Islet of Langerhans (tissue), 1 donor: ENCODE measurements around the gene ABT1.
A peak's percentile ranks its signal among the peaks of the same experiment; 100 is the strongest.
"Not testable (repeated sequence)": the region's sequence is repeated elsewhere in the genome, so short reads cannot be mapped to it uniquely, and the experiment has no call there.

Experiments
- FAIRE-seq: peaks from one replicate; lab custom pipeline; 2011; peaks lifted over from hg19 to GRCh38; lab: Jason Lieb, UNC

The ABT1 gene

DNA sequence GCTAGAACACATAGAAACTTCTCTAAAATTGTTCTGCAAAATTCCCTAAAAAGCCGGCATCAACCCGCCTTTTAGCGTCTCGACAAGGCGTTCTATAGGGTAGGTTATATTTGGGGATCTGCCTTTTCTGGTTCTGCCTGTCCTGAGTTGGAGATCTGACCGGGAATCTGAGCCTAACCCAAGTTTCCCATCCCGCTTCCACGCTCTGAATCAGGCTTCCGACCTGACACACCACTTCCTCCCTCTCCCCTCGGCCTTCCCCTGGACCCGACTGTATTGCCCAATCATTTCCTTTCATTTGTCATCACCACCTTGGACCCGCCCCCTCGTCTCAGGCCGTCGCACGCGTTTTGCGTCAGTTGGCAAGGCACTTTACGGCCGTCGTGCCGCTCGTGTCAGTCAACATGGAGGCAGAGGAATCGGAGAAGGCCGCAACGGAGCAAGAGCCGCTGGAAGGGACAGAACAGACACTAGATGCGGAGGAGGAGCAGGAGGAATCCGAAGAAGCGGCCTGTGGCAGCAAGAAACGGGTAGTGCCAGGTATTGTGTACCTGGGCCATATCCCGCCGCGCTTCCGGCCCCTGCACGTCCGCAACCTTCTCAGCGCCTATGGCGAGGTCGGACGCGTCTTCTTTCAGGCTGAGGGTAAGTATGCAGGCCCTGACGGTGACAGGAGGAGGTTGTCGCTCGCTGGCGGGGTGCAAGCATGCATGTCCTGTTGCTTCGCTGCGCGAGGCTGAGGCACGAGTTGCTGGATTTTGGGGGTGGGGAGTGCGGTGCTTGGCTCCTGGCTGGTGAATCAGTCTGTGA, at the start of gene ABT1:
TSS of gene ABT1 (plus strand) at position 375 of the 810 bp plus-strand sequence. CDS start at position 405, 30 bp downstream.
- peak; percentile 79 for FAIRE-seq

DNA sequence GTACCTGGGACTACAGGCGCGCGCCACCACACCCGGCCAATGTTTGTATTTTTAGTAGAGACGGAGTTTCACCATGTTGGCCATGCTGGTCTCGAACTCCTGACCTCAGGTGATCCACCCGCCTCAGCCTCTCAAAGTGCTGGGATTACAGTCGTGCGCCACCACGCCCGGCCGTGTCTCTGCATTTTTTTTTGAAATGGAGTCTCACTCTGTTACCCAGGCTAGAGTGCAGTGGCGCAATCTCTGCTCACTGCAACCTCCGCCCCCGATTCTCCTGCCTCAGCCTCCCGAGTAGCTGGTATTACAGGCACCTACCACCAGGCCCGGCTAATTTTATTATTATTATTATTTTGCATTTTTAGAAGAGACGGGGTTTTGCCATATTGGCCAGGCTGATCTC, 49.4 kb upstream of the ABT1 start:
- not testable (repeated sequence) for FAIRE-seq

DNA sequence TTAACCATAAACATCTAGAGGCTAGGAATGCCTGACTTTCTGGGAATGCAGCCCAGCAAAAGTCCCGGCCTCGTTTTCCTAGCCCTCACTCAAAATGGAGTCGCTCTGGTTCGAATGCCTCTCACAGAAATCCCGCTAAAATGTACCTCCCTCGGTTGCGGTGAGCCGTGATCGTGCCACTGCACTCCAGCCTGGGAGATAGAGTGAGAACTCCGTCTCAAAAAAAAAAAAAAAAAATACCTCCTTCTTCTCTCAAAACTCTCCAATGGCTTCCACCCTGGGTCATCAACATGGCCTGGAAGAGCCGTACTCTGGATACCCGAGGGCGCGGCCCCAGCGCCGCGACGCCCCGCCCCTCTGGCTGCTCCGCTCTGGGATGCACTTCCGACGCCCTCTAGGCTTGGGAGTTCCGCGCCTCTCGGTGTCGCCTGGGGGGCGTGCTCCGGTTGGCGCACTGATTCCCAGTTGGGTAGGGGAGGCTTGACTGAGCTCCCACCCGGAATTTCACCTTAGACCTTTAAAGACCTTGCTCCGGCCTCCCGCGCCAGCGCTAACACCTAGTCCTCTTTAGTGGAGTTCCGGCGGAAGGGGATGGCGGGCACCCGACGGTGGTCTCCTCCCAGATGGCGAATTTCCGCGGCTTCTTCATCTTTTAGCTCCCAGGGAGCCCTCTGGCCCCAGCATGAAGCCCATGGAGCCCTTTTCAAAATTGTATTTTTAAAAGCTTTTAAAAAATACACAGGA, 46.3 kb upstream of the ABT1 start:
- FAIRE-seq, result no peak

DNA sequence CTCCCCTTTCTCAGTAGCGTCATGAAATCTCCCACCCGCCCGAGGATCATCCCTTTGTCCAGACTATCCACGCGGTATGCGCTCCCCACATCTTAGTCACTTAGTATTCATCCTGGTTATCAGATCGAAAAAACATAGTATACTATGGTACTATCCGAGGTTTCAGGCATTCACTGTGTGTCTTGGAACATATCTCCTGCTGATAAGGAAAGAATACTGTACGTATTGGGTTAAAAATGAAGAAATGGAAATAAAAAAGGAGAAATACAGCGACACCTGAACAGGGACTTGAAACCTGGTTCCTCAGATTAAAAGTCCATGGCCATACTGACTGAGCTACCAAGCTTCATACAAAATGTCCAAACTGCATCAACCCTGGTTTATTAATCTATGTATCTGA, 44.5 kb upstream of the ABT1 start:
- no peak for FAIRE-seq

DNA sequence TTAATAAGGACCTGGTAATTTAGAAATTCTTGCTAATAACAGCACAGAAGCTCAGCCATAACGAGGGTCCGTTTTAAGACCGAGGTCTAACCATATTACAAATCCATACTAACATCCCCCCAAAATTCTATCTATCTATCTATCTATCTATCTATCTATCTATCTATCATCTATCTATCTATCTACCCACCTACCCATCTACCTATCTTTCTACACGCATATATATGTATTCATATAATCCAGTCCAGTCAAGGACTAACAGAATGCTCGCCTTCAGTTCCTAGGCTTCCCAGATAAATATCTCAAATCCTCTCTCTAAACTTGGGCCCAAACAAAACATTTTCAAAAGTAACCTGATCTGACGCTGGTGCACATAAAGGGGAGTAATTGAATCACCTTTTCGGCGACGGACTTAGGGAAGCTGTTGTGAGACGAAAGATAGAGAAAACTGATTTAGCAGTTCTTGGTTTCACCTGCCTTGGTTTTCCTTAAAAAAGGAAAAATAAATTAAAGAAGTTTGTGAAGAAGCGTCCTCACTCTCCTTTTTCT, 44.0 kb upstream of the ABT1 start:
- FAIRE-seq, result no peak

DNA sequence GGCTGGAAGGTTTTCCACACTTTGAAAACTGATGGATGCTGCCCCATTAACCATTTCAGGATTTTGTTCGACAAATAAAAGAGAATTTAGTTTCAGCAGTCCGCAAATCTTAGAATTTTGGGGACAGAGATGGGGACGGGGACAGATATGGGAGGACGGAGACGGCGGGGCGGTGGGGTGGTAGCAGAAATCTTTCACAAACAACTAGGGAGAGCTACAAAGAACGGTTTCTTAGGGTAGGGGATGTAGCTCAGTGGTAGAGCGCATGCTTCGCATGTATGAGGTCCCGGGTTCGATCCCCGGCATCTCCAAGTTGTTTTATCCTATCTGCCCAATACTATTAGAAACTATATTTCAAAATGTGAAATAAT, 43.5 kb upstream of the ABT1 start:
- FAIRE-seq, result no peak

DNA sequence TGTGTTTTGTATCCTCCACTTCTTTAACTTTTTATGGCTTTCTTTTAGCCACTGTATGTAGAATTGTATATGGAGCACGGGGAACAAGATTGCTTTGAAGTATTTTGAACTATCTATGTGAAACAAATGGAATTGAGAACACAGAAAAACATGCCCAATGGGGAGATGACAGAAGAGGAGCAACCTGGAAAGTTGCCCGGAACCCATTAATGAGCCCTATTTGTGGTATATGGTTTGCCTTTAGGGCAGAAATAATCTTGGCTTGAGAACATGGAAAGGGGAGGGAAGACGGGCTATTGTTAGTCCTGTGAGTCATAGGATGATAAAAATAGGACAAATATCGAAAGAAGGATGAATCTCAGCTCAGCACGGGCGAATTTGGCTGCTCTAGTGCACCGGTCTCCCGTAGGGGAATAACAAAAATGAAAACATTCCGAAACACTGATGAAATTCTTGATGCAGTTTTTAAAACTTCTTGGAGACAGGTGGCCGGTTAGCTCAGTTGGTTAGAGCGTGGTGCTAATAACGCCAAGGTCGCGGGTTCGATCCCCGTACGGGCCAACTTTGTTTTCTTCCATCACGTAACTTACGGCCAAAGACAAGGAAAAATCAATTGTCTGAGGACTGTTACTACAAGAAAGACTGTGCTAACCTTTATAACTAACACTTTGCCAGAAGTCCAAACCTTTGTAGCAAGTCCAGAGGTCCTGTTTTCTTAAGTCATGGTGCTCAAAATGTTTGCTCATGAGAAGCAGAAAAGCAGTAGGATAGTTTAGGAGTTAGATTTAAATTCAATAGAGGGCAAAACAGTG, 42.9 kb upstream of the ABT1 start:
- peak; percentile 33 for FAIRE-seq

DNA sequence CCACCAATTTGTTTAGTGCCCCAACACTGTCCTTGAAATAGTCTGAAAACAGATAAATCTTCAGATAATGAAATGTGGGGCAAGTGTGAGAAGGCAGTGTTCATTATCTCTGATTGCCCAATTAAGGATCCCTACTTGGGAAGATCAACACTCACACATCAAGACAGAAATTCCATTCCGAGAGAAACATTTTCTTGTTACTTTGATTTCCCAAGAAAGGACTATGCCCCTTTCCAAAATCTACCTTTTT, 42.4 kb upstream of the ABT1 start:
- FAIRE-seq, result no peak

DNA sequence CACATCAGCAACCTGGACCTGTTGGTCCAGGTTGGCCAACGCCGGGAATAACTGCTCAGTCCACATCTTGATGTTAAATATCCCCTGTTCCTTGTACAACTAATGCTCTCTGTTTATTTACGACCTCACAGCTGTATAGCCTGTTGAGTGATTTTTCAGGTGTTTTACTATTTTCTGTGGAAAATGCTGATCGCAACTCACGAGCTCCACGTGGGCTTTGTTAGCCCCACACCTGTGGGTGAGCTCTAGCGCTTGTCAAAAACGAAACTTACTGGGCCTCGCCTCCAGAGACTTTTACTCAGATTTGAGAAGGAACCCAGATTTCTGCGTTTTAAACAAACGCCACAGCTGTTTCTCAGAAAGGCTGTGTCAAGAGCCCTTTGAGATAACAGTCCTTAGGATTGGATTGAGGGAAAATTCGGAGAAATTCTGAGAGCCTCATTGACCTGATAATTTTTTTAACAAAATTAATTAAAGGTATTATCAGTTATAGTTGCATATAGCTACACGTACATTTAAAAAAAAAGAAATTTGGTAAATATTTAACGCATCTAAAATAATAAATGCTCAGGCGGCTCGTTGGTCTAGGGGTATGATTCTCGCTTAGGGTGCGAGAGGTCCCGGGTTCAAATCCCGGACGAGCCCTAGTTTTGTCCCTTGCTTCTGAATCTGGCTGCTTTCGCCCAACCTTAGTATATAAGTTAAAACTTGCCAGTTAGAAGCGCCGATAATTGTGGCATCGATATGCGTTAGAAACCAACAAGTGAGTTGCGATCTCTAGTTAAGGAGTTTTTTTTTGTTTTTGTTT, 41.9 kb upstream of the ABT1 start:
- no peak for FAIRE-seq

DNA sequence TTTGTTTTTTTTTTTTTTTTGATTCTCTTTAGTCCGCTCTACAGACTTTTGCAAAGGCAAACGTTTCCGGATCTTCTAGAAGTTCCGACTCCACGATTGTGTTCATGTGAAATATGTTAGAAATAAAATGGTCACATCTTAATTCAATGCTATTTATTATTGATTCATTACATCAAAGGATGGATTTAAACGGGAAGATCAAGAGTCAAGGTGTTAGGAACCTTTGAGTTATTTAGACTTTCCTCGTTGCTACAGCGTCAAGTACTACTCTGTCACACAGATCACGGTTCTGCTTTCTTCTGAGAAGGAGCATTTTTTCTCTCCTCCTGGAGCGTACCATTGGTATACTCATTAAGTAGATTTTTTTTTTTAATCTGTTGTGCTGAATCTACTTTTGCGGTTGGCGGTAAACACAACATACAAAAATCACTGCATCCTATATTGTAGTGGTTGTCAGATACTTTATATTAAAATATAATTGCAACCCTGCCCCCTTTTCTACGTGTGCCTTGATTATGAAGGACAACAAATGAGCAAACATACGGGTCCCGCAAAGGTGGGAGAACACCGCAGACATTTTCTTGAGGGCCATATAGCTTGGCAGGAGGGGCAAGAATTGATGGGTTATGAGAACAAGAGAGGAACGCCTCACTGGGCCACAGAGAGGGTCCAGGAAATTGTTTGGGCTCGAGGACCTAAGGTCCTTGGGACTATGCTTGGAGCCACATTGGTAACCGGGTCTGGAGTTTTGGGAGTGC, 41.1 kb upstream of the ABT1 start:
- no peak for FAIRE-seq

DNA sequence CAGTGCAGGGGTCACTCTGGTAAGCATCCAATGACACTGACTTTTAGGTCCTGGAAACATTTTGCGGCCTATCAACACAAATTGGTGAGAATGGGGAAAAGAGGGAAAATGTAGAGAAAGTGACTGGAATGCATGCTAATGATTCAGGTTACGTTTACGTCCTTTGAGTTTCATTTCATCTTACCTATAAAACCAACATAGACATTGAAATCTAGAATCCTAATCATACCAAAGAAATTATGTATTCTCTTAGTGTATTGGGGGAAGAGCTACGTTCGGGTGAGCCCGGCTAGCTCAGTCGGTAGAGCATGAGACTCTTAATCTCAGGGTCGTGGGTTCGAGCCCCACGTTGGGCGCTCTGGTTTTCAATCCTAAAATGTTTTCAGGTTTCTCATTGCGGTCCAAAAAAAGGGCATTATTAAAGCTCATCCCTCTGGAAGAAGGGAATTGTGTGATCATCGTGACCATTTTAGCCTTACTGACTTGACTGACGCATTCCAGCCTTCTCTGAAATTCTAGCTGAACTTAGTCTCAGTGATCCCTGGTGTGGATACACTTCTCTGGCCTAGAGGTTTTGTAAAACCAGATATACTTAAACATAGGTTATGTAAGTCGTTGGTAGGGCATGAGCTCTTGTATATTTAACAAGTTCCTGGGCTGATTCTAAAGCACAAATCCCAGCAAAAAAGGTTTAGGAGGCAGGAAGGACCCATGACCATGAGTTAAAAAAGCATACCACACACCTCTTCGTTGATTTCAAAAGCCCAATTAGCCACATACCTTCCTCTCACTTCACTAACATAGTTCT, 40.3 kb upstream of the ABT1 start:
- no peak for FAIRE-seq

DNA sequence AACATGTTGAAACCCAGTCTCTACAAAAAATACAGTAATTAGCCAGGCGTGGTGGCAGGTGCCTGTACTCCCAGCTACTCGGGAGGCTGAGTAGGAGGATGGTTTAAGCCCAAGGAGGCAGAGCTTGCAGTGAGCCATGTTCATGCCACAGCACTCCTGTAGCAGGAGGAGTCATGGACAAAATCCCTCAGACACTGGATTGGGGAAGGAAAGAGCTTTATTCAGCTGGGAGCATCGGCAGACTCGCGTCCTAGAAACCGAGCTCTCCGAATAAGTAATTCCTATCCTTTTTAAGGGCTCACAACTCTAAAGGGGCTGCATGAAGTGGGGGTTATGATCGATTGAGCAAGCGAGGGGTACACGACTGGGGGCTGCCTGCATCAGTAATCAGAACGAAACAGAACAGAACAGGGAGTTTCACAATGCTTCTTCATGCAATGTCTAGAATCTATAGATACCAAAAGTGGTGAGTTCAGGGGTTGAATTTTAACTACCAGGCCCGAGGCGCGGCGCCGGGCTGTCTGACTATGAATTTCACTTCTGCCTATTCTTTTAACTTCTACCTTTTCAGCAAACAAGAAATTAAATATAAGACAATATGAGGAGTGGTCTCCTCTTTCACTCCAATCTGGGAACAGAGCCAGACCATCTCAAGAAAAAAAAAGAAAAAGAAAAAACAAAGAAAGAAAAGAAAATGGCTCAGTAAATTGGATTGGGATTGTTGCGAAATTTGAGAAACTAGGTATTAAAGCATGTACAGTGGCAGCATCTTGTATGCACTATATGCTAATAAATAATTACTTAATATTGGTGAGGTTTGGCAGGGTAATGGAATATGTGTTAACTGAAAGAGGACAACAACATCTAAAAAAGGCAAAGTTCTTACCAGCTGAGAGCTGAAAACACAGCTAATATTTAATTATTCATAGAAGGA, 35.0 kb upstream of the ABT1 start:
- FAIRE-seq, result peak; percentile 5

DNA sequence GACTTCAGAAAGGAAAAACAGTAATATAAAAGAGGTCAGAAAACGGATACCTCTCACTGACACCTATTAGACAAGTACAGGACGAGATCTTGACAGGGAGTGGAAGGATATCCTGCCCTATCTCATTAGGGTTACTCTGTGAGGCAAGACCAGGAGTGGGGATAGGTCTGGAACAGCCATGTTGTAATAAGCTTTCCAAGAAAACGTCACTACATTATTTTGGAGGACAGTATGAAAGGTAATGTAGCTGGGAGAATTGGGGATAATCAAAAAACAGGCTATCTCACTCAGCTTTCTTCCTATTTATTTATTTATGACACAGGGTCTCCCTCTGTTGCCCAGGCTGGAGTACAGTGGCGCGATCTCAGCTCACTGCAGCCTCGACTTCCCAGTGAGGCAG, 33.3 kb upstream of the ABT1 start:
- no peak for FAIRE-seq

DNA sequence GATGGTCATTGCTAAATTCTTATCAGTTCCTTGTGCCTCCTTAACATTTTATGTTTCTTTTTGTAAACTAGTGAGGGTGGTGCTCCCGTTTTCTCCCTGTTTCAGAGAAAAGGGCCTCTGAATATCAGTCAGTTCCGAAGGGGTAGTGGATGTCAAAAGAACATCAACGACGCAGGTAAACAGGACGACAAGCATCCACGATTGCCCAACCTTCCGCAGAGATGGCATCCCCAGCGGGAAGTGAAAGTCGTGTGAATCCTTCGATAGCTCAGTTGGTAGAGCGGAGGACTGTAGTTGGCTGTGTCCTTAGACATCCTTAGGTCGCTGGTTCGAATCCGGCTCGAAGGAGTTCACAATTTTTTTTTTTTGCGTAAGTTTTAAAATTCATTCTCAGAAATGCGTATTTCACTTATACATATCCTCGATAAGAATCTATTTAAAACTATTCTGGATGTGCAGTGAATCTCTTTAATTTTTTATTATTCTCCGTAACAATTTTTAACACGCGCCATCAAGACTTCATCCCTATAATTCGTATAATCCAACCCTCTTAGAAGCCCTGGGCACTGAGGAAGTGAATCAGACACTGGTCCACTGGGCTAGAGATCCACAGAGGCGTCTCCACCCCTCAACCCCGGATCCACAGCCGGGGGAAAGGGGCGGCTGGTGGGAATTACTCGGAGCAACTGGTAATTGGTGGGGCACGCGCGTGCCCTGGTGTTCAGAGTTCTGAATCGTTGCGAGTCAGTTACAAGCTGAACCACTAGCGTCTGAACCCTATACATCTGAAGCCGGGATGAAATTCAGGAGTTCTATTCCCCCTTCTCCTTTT, 27.9 kb upstream of the ABT1 start:
- peak; percentile 83 for FAIRE-seq

DNA sequence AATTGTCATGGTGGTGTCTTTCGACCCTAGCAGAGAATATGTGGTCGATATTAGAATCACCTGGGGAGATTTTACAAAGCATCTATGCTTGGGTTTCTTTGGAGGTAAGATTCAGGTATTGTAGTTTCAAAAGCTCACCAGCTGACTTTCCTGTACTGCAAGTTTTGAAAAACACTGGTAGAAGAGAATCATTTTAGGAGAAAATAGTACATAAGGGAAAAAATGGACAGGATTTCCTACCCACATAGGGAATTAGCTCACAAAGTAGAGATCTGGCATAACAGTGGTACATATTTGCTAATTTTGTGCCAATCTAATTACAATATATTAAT, 27.4 kb upstream of the ABT1 start:
- no peak for FAIRE-seq

DNA sequence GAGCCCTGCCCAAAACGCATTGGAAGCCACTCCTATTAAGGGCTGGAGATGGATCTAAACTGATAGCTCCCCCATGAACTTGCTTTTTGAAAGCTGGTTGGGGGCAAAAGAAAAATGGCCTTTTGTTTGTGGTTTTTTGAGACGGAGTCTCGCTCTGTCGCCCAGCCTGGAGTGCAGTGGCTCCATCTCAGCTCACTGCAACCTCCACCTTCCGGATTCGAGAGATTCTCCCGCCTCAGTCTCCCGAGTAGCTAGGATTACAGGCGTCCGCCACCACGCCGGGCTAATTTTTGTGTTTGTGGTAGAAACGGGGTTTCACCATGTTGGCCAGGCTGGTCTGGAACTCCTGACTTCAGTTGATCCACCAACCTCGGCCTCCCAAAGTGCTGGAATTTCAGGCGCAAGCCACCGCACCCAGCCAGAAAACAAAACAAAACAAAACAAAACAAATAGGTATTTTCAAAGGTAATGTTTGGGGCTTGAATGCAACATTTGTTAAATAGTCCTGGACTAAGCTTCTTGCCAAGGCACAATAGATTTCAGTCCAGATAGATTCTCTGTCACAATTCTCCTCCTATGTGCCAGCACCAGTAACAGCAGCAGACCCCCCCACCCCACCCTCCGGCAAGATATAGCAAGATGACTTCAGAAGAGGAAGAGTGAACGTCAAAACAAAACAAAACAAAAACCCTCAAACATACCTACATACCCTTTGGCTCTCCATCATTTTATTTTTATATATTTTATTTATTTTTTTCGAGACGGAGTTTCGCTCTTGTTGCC, 26.5 kb upstream of the ABT1 start:
- no peak for FAIRE-seq

DNA sequence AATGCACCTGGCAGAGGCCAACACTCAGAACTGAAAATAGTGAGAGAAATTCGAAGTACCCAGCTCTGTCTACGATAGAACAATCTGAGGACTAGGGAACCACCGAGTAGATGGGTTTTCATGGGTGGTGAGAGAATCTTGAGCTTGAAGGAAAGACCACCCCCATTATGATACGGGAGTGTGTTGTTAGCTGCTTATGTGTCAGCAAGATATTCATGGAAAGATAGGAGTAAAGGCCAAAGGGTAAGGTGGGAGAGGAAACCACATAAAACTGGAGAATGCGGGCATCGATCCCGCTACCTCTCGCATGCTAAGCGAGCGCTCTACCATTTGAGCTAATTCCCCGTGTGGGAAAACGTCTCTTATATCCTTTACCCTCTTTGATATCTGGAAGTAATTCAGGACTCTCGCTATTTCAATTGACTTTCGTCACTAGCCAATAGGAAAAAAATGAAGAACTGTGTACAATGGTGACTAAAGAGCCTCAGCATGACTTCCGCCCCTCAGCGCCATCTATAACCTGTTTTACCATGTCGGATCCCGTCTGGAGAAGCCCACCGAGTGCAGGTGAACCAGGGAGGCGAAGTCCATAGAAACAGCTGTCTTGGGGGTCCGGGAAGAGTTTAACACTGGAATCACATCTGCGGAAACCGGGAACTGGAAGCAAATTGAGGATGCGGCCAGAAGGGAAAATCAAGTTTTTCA, 25.0 kb upstream of the ABT1 start:
- no peak for FAIRE-seq
